ENCODE results near the gene ZDHHC22. TPM values are rescaled to one million over a fixed set of nuclear protein-coding genes. Genes with fewer than 3 reads are reported as not detected.

ZDHHC22 gene
- total RNA-seq, 1 experiment from 2014 or later = not detected

DNA sequence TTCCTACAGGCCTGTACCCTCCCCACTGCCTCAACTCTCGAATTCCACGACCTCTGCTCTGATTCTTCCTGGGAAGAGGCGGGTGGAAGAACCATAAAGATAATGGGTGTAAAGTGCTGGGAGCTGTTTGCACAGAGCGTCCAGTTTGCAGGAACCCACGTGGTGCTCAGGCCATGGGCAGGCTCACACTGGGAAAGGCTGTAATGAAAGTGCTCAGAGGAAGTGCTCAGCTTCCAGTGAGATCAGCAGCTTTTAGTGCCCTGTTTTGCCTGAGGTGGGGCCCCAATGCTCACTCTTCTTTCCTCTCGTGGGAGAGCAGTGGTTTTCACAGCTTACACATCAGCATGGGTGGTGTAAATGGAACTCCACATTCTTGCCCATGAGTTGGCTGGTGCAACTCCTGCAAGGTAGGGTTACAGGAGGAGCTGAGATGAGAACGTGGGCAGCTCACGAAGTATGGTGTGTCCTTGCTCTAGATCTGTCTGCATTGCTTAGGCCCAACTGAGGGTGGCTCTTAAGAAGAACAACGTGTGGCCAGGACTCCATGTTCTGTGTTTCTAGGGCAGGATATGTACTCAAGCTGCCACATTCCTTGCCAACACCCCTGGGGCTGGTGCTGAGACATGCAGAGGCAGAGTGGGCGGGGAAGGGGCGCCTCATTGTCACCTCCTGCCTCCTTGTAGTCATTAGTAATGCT lies 43.0 kb upstream of the ZDHHC22 start:
- BruUV-seq (replicated peaks) = no TSS peak
- intact Hi-C loops (cut with micrococcal nuclease; ENCODE audit: unreplicated experiment) = no loop called here
- no peaks in the 10 kb centered on the region for H3K9me2 ChIP-seq (ENCODE audit: insufficient read depth)
- H3K4me2 ChIP-seq = no peak overlapping the region
- H3K27ac ChIP-seq = no peak overlapping the region
- TF ChIP-seq, protein P1, sequence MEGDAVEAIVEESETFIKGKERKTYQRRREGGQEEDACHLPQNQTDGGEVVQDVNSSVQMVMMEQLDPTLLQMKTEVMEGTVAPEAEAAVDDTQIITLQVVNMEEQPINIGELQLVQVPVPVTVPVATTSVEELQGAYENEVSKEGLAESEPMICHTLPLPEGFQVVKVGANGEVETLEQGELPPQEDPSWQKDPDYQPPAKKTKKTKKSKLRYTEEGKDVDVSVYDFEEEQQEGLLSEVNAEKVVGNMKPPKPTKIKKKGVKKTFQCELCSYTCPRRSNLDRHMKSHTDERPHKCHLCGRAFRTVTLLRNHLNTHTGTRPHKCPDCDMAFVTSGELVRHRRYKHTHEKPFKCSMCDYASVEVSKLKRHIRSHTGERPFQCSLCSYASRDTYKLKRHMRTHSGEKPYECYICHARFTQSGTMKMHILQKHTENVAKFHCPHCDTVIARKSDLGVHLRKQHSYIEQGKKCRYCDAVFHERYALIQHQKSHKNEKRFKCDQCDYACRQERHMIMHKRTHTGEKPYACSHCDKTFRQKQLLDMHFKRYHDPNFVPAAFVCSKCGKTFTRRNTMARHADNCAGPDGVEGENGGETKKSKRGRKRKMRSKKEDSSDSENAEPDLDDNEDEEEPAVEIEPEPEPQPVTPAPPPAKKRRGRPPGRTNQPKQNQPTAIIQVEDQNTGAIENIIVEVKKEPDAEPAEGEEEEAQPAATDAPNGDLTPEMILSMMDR (conservative IDR thresholded peaks at IDR 0.05) = no peak
- no peak for TF ChIP-seq EZH2 (IDR thresholded peaks at IDR 0.05; ENCODE audit: low read depth)
- ChIA-PET CTCF (interaction anchor here (0.5 kb wide), 2 partner anchors 12 to 93 kb away, joined by 4 to 6 read pairs; no protein-coding TSS in a partner anchor), POLR2A (ENCODE audit: unreplicated experiment) (no interaction called here)
- no peaks in the 10 kb centered on the region for H3K79me2 ChIP-seq (ENCODE audit: low read depth)
- peaks cover 7% of the 10 kb centered on the region for H4K20me1 ChIP-seq (ENCODE audit: insufficient read depth)
- no peaks in the 10 kb centered on the region for H3K4me1 ChIP-seq (replicated peaks; ENCODE audit: insufficient read depth)
- H3K4me3 ChIP-seq = no peak overlapping the region
- H3K36me3 ChIP-seq (ENCODE audit: low read depth) = no peaks in the 10 kb centered on the region
- no peaks in the 10 kb centered on the region for H3K9me3 ChIP-seq (ENCODE audit: insufficient read depth, low read depth)
- H2AFZ ChIP-seq = no peak overlapping the region
- H3F3A ChIP-seq (ENCODE audit: insufficient read depth, low read depth) = no peaks in the 10 kb centered on the region
- peak in 1 of 2 experiments; percentile 48 for DNase-seq
- peaks cover 74% of the 10 kb centered on the region for H3K27me3 ChIP-seq (ENCODE audit: insufficient read depth, low read depth)

DNA sequence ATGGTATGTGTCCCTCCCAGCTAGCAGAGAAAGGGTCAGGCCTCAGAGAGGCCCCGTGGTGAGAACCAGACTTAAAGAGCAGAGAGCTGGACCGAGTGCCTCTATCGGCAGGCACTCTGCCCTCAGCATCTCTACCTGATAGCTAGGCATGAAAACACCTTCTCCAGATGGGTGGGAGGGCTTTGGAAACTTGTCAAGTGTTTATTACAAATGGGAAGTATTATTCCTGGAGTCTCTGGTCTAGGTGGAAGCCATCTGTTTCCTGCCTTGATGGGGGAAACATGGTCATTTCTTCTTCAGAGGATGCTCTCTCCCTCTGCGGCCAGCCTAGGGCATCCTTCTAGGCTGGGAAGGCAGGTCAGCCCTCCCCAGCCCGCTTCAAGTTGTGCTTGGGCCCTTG lies 42.3 kb upstream of the ZDHHC22 start:
- Histone ChIP-seq H3K4me3 (no peak overlapping the region), H3K4me1 (replicated peaks; ENCODE audit: insufficient read depth) (no peaks in the 10 kb centered on the region), H4K20me1 (ENCODE audit: insufficient read depth) (peaks cover 7% of the 10 kb centered on the region), H2AFZ (no peak overlapping the region), H3F3A (ENCODE audit: insufficient read depth, low read depth) (no peaks in the 10 kb centered on the region), H3K36me3 (ENCODE audit: low read depth) (no peaks in the 10 kb centered on the region), H3K27ac (no peak overlapping the region), H3K79me2 (ENCODE audit: low read depth) (no peaks in the 10 kb centered on the region), H3K9me2 (ENCODE audit: insufficient read depth) (no peaks in the 10 kb centered on the region), H3K27me3 (ENCODE audit: insufficient read depth, low read depth) (peaks cover 73% of the 10 kb centered on the region), H3K4me2 (no peak overlapping the region), H3K9me3 (ENCODE audit: insufficient read depth, low read depth) (no peaks in the 10 kb centered on the region)
- no peak for DNase-seq
- ChIA-PET POLR2A (ENCODE audit: unreplicated experiment) (no interaction called here), CTCF (interaction anchor here (0.5 to 0.9 kb wide), 4 partner anchors 12 to 245 kb away, joined by 3 to 6 read pairs (median 5); no protein-coding TSS in a partner anchor)
- no peak for TF ChIP-seq EZH2 (IDR thresholded peaks at IDR 0.05; ENCODE audit: low read depth)
- TF ChIP-seq, protein P1 (conservative IDR thresholded peaks at IDR 0.05) = no peak
- BruUV-seq (replicated peaks) = no TSS peak
- intact Hi-C loops (cut with micrococcal nuclease; ENCODE audit: unreplicated experiment) = no loop called here

GRCh38 chr14:77181603-77182437 lies 40.2 kb upstream of the ZDHHC22 start, which contains the start of gene TMEM63C:
Gene TMEM63C, plus strand, starts transcription at chr14:77181798. Its CDS starts 37,016 bp downstream, at chr14:77218814.
- no peaks in the 10 kb centered on the region for H3K9me2 ChIP-seq (ENCODE audit: insufficient read depth)
- no peaks in the 10 kb centered on the region for H3K36me3 ChIP-seq (ENCODE audit: low read depth)
- BruUV-seq (replicated peaks) = no TSS peak
- DNase-seq = peak; percentile 66 to 92
- H3K4me3 ChIP-seq = peak within 1 kb of the TSS; percentile 50; the same call in 1 of the 2 replicates
- H2AFZ ChIP-seq = no peak within 1 kb of the TSS
- no peaks in the 10 kb centered on the region for H3K4me1 ChIP-seq (replicated peaks; ENCODE audit: insufficient read depth)
- H3K79me2 ChIP-seq (ENCODE audit: low read depth) = no peaks in the 10 kb centered on the region
- intact Hi-C loops (cut with micrococcal nuclease; ENCODE audit: unreplicated experiment) = no loop called here
- no peaks in the 10 kb centered on the region for H3F3A ChIP-seq (ENCODE audit: insufficient read depth, low read depth)
- POLR2A ChIA-PET (ENCODE audit: unreplicated experiment) = interaction anchor here (0.6 to 0.7 kb wide), 2 partner anchors 31 to 58 kb away, joined by 5 to 8 read pairs; no protein-coding TSS in a partner anchor
- TF ChIP-seq EZH2 (IDR thresholded peaks at IDR 0.05; ENCODE audit: low read depth) = no peak
- TF ChIP-seq, protein P1 (conservative IDR thresholded peaks at IDR 0.05) = no peak
- H3K4me2 ChIP-seq = peak within 1 kb of the TSS; percentile 69
- no peaks in the 10 kb centered on the region for H3K9me3 ChIP-seq (ENCODE audit: insufficient read depth, low read depth)
- H3K27me3 ChIP-seq (ENCODE audit: insufficient read depth, low read depth) = peaks cover 72% of the 10 kb centered on the region
- no peak within 1 kb of the TSS for H3K27ac ChIP-seq
- H4K20me1 ChIP-seq (ENCODE audit: insufficient read depth) = peaks cover 3% of the 10 kb centered on the region; the same call in 1 of the 2 replicates
- CTCF ChIA-PET = no interaction called here

Measured in PC-9 (cell line).